ENCODE results near the gene RGS10. TPM values are rescaled to one million over a fixed set of nuclear protein-coding genes. Genes with fewer than 3 reads are reported as not detected.

RGS10 gene
- total RNA-seq, 1 experiment from 2014 or later = 2.7 TPM

- no peak for DNase-seq (ENCODE audit: low spot score)
Observed at GRCh38 chr10:119518176-119518575, 24.3 kb downstream of the RGS10 start.

GRCh38 chr10:119517235-119518141, 25.0 kb downstream of the RGS10 start:
- no peak for DNase-seq (ENCODE audit: low spot score)

- no peak for DNase-seq (ENCODE audit: low spot score)
Observed at GRCh38 chr10:119516381-119517234, 25.9 kb downstream of the RGS10 start.

- DNase-seq (ENCODE audit: low spot score) = no peak
Observed at GRCh38 chr10:119515511-119516045, 26.9 kb downstream of the RGS10 start.

- no peak for DNase-seq (ENCODE audit: low spot score)
Observed at GRCh38 chr10:119514819-119515218, 27.7 kb downstream of the RGS10 start.

GRCh38 chr10:119511828-119512515, 30.5 kb downstream of the RGS10 start:
- DNase-seq (ENCODE audit: low spot score) = no peak

GRCh38 chr10:119509909-119510451, 32.5 kb downstream of the RGS10 start:
- no peak for DNase-seq (ENCODE audit: low spot score)

- DNase-seq (ENCODE audit: low spot score) = no peak
Observed at GRCh38 chr10:119507115-119507514, 35.4 kb downstream of the RGS10 start.

- DNase-seq (ENCODE audit: low spot score) = no peak
Observed at GRCh38 chr10:119505588-119506315, 36.8 kb downstream of the RGS10 start.

- DNase-seq (ENCODE audit: low spot score) = no peak
Observed at GRCh38 chr10:119505131-119505551, 37.4 kb downstream of the RGS10 start.

GRCh38 chr10:119504651-119505050, 37.9 kb downstream of the RGS10 start:
- DNase-seq (ENCODE audit: low spot score) = no peak

GRCh38 chr10:119503821-119504220, 38.7 kb downstream of the RGS10 start:
- no peak for DNase-seq (ENCODE audit: low spot score)

- DNase-seq (ENCODE audit: low spot score) = no peak
Observed at GRCh38 chr10:119502618-119503155, 39.8 kb downstream of the RGS10 start.

- DNase-seq (ENCODE audit: low spot score) = no peak
Observed at GRCh38 chr10:119502209-119502608, 40.3 kb downstream of the RGS10 start.

- DNase-seq (ENCODE audit: low spot score) = no peak
Observed at GRCh38 chr10:119501690-119502089, 40.8 kb downstream of the RGS10 start.

GRCh38 chr10:119500821-119501220, 41.7 kb downstream of the RGS10 start:
- no peak for DNase-seq (ENCODE audit: low spot score)

- DNase-seq (ENCODE audit: low spot score) = no peak
Observed at GRCh38 chr10:119500123-119500795, 42.3 kb downstream of the RGS10 start.

- no peak for DNase-seq (ENCODE audit: low spot score)
Observed at GRCh38 chr10:119499677-119500002, 42.9 kb downstream of the RGS10 start.

- no peak for DNase-seq (ENCODE audit: low spot score)
Observed at GRCh38 chr10:119498889-119499676, 43.4 kb downstream of the RGS10 start.

All from HT-29 (cell line).